ENCODE results near the gene MALAT1. TPM values are rescaled to one million over a fixed set of nuclear protein-coding genes. Genes with fewer than 3 reads are reported as not detected.

The MALAT1 gene
- total and polyA plus RNA-seq, 8 donors: 608 to 15,875 (median 753) TPM

GRCh38 chr11:65554842-65555430 lies 56.1 kb downstream of the MALAT1 start:
- no peaks in the 10 kb centered on the region for H3K36me3 ChIP-seq
- DNase-seq: no peak
- peaks cover 25 to 86% of the 10 kb centered on the region in 2 donors for H3K4me1 ChIP-seq
- no peak for ATAC-seq
- H3K9me3 ChIP-seq: no peaks in the 10 kb centered on the region
- H3K27ac ChIP-seq: peak overlapping the region in 1 of 2 donors; percentile 13
- peaks cover 0 to 29% of the 10 kb centered on the region in 2 donors for H3K27me3 ChIP-seq
- intact Hi-C loops (cut with DNase I): no loop called here
- H3K4me3 ChIP-seq: no peak overlapping the region
- no peak for TF ChIP-seq CTCF (IDR thresholded peaks at IDR 0.05)

GRCh38 chr11:65555693-65556231 lies 56.9 kb downstream of the MALAT1 start:
- Histone ChIP-seq H3K36me3 (no peaks in the 10 kb centered on the region), H3K9me3 (no peaks in the 10 kb centered on the region), H3K4me1 (peaks cover 31 to 94% of the 10 kb centered on the region in 2 donors), H3K4me3 (no peak overlapping the region), H3K27ac (peak overlapping the region in 1 of 2 donors; percentile 13), H3K27me3 (peaks cover 0 to 31% of the 10 kb centered on the region in 2 donors)
- DNase-seq (peak in 1 of 4 donors; percentile 78), ATAC-seq (peak; percentile 1)
- intact Hi-C loops (cut with DNase I): no loop called here
- TF ChIP-seq CTCF (IDR thresholded peaks at IDR 0.05): no peak

Other genes with a start within 250 kb of the MALAT1 start
- 10 to 100 TPM in 1 of 2 donors, 1 to 10 TPM in 1; 9.4 to 19.2 TPM for gene POLA2, start 237.1 kb upstream of the MALAT1 start, total RNA-seq
- 10 to 100 TPM; 19.3 to 30.2 (median 22.7) TPM for gene POLA2, start 237.1 kb upstream of the MALAT1 start, polyA plus RNA-seq (ENCODE audit: insufficient read length in 6 of 6)
- 10 to 100 TPM; 11.6 to 18.5 TPM for gene CDC42EP2, start 184.2 kb upstream of the MALAT1 start, total RNA-seq
- gene CDC42EP2, start 184.2 kb upstream of the MALAT1 start, polyA plus RNA-seq (ENCODE audit: insufficient read length in 6 of 6): 10 to 100 TPM in 1 of 6 donors, 1 to 10 TPM in 5; 4.6 to 12.5 (median 8.5) TPM
- 10 to 100 TPM; 47.4 to 51.4 TPM for gene DPF2, start 165.2 kb upstream of the MALAT1 start, total RNA-seq
- gene DPF2, start 165.2 kb upstream of the MALAT1 start, polyA plus RNA-seq (ENCODE audit: insufficient read length in 6 of 6): 10 to 100 TPM; 85.0 to 94.8 (median 92.4) TPM
- gene TIGD3, start 144.3 kb upstream of the MALAT1 start, total RNA-seq: under 1 TPM; 0.21 to 0.32 TPM
- under 1 TPM in 5 of 6 donors, not detected in 1; 0.14 to 0.39 (median 0.24) TPM for gene TIGD3, start 144.3 kb upstream of the MALAT1 start, polyA plus RNA-seq (ENCODE audit: insufficient read length in 6 of 6)
- gene SLC25A45, start 116.4 kb upstream of the MALAT1 start, total RNA-seq: 1 to 10 TPM; 8.4 to 9.8 TPM
- 10 to 100 TPM; 10.7 to 17.0 (median 12.8) TPM for gene SLC25A45, start 116.4 kb upstream of the MALAT1 start, polyA plus RNA-seq (ENCODE audit: insufficient read length in 6 of 6)
- gene FRMD8, start 112.4 kb upstream of the MALAT1 start, total RNA-seq: 10 to 100 TPM; 31.7 to 31.9 TPM
- gene FRMD8, start 112.4 kb upstream of the MALAT1 start, polyA plus RNA-seq (ENCODE audit: insufficient read length in 6 of 6): 10 to 100 TPM; 15.8 to 22.2 (median 19.3) TPM
- gene NEAT1, start 76.2 kb upstream of the MALAT1 start, total RNA-seq: 1,000 to 10,000 TPM; 1,146 to 1,441 TPM
- 100 to 1,000 TPM; 106 to 190 (median 144) TPM for gene NEAT1, start 76.2 kb upstream of the MALAT1 start, polyA plus RNA-seq (ENCODE audit: insufficient read length in 6 of 6)
- 10 to 100 TPM; 81.2 to 82.5 TPM for gene SCYL1, start 26.0 kb downstream of the MALAT1 start, total RNA-seq
- 10 to 100 TPM; 51.7 to 71.5 (median 59.4) TPM for gene SCYL1, start 26.0 kb downstream of the MALAT1 start, polyA plus RNA-seq (ENCODE audit: insufficient read length in 6 of 6)
- 100 to 1,000 TPM in 1 of 2 donors, 10 to 100 TPM in 1; 70.8 to 157 TPM for gene LTBP3, start 59.3 kb downstream of the MALAT1 start, total RNA-seq
- 100 to 1,000 TPM; 235 to 322 (median 257) TPM for gene LTBP3, start 59.3 kb downstream of the MALAT1 start, polyA plus RNA-seq (ENCODE audit: insufficient read length in 6 of 6)
- gene ZNRD2, start 71.4 kb downstream of the MALAT1 start, total RNA-seq: 10 to 100 TPM; 21.7 to 32.3 TPM
- 10 to 100 TPM; 44.1 to 55.7 (median 54.2) TPM for gene ZNRD2, start 71.4 kb downstream of the MALAT1 start, polyA plus RNA-seq (ENCODE audit: insufficient read length in 6 of 6)
- 10 to 100 TPM; 47.1 to 57.5 TPM for gene FAM89B, start 73.5 kb downstream of the MALAT1 start, total RNA-seq
- gene FAM89B, start 73.5 kb downstream of the MALAT1 start, polyA plus RNA-seq (ENCODE audit: insufficient read length in 6 of 6): 10 to 100 TPM; 20.7 to 35.7 (median 31.8) TPM
- gene EHBP1L1, start 77.0 kb downstream of the MALAT1 start, total RNA-seq: 100 to 1,000 TPM in 1 of 2 donors, 10 to 100 TPM in 1; 57.0 to 133 TPM
- gene EHBP1L1, start 77.0 kb downstream of the MALAT1 start, polyA plus RNA-seq (ENCODE audit: insufficient read length in 6 of 6): 10 to 100 TPM; 28.5 to 39.7 (median 35.4) TPM
- 1 to 10 TPM in 1 of 2 donors, not detected in 1; 2.0 TPM for gene KCNK7, start 96.8 kb downstream of the MALAT1 start, total RNA-seq
- gene KCNK7, start 96.8 kb downstream of the MALAT1 start, polyA plus RNA-seq (ENCODE audit: insufficient read length in 6 of 6): 1 to 10 TPM in 1 of 6 donors, under 1 TPM in 5; 0.21 to 1.2 (median 0.47) TPM
- gene MAP3K11, start 115.2 kb downstream of the MALAT1 start, total RNA-seq: 100 to 1,000 TPM in 1 of 2 donors, 10 to 100 TPM in 1; 74.7 to 100 TPM
- gene MAP3K11, start 115.2 kb downstream of the MALAT1 start, polyA plus RNA-seq (ENCODE audit: insufficient read length in 6 of 6): 10 to 100 TPM; 43.9 to 64.0 (median 56.6) TPM
- gene PCNX3, start 116.7 kb downstream of the MALAT1 start, total RNA-seq: 10 to 100 TPM; 36.7 to 44.5 TPM
- 10 to 100 TPM; 19.9 to 35.4 (median 25.3) TPM for gene PCNX3, start 116.7 kb downstream of the MALAT1 start, polyA plus RNA-seq (ENCODE audit: insufficient read length in 6 of 6)
- gene SIPA1, start 139.1 kb downstream of the MALAT1 start, total RNA-seq: 100 to 1,000 TPM in 1 of 2 donors, 10 to 100 TPM in 1; 77.3 to 107 TPM
- 10 to 100 TPM; 40.5 to 57.3 (median 46.8) TPM for gene SIPA1, start 139.1 kb downstream of the MALAT1 start, polyA plus RNA-seq (ENCODE audit: insufficient read length in 6 of 6)
- 10 to 100 TPM; 56.5 to 67.9 TPM for gene RELA, start 163.9 kb downstream of the MALAT1 start, total RNA-seq
- gene RELA, start 163.9 kb downstream of the MALAT1 start, polyA plus RNA-seq (ENCODE audit: insufficient read length in 6 of 6): 10 to 100 TPM; 51.3 to 70.6 (median 58.8) TPM
- 10 to 100 TPM; 57.0 to 67.1 TPM for gene KAT5, start 213.2 kb downstream of the MALAT1 start, total RNA-seq
- 10 to 100 TPM; 58.4 to 69.2 (median 64.5) TPM for gene KAT5, start 213.2 kb downstream of the MALAT1 start, polyA plus RNA-seq (ENCODE audit: insufficient read length in 6 of 6)
- gene RNASEH2C, start 221.8 kb downstream of the MALAT1 start, total RNA-seq: 10 to 100 TPM; 46.0 to 70.1 TPM
- gene RNASEH2C, start 221.8 kb downstream of the MALAT1 start, polyA plus RNA-seq (ENCODE audit: insufficient read length in 6 of 6): 10 to 100 TPM; 34.7 to 52.5 (median 37.2) TPM